HG03378 (cell line): ENCODE data around the gene CCDC200.
"Not testable (repeated sequence)": the region's sequence is repeated elsewhere in the genome, so short reads cannot be mapped to it uniquely, and the experiment has no call there.

ENCODE experiments used
- ATAC-seq: cut with Tn5 transposase; IDR thresholded peaks from one replicate; pipeline ENCODE4 v1.9.1; 2021; ENCODE audit warnings: mild to moderate bottlenecking, moderate library complexity; ENCODE audit not compliant: unreplicated experiment

The CCDC200 gene

DNA sequence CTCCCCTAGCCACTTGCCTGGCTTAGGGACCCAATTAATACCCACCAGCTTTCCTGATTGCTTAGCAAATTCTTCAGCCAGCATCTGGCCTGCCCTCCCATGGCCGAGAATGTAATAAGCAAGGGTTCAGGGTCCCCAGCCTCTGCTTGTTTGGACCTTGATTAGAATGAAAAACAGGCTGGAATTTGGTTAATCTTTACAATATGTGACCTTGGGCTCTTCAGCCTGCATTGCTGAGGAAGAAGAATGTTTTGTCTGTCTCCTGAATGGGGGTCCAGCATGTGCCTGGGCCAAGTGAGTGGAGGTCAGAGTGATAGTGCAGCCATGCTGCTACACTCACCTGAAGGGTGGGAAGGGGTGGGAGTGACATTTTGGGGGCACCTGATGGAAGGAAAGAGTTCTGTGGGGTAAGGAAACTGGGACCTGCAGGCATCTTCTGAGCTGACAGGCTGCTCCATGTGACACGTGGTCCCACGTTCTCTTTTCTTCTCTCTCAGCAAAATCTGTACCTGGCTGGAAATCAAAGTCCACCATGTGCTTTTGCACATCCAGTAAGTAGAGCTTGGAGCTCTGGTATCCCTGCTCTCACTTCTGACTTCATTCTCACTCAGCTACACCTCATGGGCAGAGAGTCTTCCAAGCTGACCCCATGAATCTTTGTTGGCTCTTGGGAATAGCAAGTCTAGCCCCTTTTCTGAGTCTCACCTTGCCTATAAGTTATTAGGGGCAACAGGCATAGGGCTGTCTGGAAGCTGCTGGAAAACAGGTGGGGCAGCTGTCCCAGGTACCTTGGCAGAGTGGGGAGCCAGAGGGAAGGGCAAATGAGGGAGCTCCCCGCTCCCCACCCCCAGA lies 11.4 kb downstream of the CCDC200 start:
- no peak for ATAC-seq

DNA sequence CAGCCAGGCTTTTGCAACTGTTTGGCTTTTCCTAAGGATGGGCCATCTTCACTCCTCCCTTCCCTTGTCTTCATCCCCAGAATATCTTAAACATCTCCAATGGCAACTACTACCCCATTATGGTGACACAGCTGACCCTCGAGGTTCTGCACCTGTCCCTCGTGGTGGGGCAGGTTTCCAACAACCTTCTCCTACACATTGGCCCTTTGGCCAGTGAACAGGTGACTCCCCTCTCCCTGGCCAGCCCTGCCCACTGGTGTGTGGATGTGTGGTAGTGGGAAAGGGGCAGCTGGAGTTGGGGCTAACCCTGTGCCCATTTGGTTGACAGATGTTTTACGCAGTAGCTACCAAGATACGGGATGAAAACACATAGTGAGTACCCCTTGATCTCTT lies 12.1 kb downstream of the CCDC200 start:
- ATAC-seq: no peak

DNA sequence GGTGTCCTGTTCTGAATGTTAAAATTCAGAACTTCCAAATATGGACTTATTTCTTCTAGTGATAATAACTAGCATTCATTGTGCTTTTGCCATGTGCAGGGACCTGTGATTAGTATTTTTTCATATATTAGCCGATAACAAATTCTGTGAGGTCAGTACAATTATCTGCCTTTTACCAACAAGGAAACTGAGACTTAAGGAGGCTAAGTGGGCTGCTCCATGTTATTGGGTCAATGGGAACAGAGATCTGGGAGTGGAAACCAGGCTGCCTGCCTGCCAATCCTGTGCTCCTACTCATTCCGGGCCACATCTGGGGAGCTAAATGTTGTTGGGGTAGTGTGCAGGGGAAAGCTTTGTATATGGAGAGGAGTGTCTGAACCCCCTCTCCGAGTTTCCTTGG lies 13.1 kb downstream of the CCDC200 start:
- ATAC-seq: no peak

DNA sequence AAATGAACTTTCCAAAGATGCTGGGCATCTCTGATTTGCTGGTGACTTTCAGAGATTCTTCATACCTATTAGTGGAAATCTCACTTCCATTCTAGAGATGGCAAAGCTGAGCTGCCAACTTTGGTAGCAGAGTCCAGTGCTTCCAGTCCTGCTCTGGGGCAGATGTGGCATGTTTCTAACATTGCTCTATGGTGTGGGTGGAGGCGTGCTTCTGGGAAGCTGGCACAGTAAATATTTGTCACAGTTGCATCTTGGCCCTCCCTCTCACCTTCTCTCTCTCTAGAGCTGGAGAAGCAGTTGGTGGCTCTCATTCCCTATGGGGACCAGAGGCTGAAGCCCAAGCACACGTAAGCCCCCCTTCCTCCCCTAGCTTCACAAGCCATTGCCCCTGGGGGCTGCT lies 14.9 kb downstream of the CCDC200 start:
- no peak for ATAC-seq

DNA sequence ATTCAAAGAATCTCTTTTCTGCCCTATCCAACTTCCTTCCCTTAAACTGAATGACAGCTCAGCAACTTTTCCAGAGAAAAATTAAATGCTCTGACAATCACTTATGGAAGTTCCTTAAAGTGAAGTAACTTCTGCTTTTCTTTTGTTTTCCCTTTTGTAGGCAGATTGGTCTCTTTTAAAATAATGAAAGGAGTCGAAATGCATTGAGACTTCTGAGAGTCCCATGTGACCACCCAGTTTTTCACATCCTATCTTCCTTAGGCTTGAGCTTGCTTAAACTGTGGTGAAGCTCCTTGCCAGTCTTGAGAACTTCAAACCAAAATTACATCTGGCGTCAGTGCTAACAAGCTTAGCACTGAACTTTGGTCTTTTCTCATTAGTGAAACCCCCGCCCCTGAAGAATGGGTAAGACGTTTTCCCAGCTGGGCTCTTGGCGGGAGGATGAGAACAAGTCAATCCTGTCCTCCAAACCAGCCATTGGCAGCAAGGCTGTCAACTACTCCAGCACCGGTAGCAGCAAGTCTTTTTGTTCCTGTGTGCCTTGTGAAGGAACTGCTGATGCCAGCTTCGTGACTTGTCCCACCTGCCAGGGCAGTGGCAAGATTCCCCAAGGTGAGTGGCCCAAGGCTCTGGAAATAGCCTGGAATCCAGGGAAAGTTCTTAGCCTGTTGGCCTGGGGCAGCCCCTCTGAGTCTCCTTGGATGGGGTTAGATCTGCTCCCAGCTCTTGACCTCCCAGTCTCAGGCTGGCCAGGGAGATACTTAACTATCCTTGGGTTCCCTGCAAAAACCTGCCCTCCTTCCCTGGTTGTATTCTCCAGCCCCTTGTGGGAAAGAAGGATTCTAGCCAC lies 15.6 kb downstream of the CCDC200 start:
- no peak for ATAC-seq

DNA sequence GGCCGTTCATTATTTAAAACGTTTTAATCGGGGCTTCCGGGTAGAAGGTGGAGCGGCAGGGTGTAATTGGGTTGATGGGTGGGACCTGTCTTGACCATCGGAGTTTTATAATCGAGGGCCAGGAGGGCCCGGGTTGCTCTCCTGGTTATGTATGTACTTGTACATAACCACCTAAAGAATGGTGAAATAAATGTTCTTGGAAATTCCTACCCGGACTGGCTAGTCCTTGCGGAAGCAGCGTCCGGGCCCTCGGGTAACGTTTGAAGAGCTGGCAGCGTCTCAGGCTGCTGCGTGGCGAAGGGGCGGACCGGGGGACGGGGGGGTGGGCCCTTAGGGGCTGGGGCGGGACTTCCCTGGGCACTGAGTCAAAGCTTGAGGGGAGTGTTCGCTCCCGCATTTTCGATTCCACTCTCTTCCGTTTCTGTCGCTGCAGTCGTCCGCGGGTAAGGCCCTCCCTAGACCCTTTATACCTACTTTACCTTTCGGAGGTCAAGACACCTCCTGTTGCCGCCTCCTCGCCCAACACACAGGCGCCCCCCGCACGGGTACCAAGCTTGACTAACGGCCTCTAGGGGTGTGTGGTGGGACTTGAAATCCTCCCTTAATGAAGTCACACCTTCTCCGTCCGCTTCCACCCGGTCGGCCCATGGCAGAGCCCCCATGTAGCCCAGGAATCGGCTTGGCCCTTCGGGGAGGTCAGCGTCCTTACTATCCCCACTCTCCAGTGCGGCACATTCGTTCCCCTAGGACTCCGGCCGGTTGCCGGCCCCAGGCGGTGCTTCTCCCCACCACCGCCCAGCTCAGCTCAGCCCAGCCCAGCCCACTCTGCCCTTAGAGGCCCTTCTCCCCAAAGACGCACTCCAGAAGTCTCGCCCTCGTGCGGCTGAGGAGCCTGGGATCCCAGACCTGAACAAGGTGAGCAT lies 16.7 kb downstream of the CCDC200 start, which contains the start of gene TMEM106A:
Gene TMEM106A, plus strand, starts transcription at position 396 of the 923 bp plus-strand sequence. CDS start 1,167 bp downstream, outside the sequence.
- ATAC-seq: peak; percentile 63

DNA sequence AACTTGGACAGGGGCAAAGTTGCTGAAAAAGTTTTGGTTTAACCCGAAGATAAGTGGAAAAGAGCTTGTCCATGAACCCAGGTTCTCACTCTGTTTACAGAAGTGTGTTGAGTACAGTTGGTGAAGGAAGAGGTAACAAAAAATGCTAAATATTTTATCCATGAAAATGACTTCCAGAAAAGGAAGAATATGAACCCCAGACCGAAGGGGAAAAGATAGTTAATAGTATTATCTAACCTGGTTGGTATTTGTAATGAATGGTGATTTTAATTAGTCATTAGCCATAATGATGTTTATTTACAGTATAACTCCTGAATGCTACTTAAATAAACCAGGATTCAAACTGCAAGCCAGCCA lies 17.3 kb downstream of the CCDC200 start:
- ATAC-seq: no peak

DNA sequence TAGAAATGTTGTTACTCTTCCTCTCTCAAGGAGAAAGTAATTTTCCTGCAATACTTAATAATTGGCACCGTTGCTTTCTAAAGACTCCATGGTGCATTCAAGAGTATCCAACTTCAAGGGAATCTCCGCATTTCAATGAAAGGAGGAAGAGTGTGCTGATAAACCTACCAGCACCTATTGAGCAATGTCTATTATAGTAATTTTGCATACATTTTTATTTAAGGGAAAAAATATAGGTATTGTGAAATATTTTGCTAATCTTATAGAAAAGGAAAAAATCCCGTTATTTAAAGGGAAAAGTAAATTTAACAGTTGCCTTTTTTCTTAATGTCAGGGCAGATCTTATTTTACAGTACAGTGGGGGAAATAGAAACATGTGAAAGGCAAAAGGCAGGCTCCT lies 17.8 kb downstream of the CCDC200 start:
- ATAC-seq: no peak

DNA sequence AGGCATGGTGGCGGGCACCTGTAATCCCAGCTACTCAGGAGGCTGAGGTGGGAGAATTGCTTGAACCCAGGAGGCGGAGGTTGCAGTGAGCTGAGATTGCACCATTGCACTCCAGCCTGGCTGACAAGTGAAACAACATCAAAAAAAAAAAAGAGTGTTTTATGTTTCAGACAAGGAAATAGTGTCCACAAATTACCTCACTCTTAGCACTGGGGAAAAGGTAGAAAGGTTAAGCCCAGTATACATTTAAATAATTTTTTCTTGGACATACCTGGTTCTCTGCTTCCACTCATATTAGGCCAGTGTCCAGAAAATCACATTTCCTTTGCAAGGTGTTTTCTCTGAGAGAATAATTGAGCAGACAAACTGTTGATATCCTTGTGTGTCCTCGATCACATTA lies 25.4 kb downstream of the CCDC200 start:
- not testable (repeated sequence) for ATAC-seq

DNA sequence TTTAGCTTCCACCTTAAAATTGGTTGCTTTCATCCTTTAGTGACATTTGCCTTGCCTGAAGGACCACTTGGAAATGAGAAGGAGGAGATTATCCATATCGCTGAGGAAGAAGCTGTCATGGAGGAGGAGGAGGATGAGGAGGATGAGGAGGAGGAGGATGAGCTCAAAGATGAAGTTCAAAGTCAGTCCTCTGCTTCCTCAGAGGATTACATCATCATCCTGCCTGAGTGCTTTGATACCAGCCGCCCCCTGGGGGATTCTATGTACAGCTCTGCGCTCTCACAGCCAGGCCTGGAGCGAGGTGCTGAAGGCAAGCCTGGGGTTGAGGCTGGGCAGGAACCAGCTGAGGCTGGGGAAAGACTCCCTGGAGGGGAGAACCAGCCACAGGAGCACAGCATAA lies 28.3 kb downstream of the CCDC200 start:
- ATAC-seq: no peak

DNA sequence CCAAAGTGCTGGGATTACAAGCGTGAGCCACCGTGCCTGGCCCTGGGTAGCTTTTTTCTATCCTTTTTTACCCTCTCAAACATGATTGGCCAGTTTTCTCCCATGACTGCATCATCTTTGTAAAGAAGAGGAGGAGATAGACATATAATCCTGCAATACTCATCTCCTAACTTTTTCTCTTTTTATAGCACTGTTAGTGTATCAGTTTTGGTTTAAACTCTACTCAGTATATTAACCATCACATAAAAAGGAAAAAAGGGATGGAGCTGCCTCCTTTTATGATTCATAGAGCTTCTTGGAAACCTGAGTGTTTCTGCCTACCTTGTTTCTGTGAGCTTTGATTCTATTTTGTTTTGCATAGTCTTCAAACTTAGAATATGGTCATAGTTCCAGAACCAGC lies 28.8 kb downstream of the CCDC200 start:
- ATAC-seq: no peak

DNA sequence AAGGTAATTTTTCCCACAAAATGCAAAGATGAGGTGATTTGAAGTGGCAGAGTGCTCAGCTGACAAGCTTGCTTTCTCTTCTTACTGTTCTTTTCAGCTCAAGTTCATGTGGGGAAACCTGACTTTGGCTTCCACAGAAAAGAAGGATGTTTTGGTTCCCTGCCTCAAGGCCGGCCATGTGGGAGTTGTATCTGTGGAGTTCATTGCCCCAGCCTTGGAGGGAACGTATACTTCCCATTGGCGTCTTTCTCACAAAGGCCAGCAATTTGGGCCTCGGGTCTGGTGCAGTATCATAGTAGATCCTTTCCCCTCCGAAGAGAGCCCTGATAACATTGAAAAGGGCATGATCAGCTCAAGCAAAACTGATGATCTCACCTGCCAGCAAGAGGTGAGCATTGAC lies 35.2 kb downstream of the CCDC200 start:
- ATAC-seq: no peak

DNA sequence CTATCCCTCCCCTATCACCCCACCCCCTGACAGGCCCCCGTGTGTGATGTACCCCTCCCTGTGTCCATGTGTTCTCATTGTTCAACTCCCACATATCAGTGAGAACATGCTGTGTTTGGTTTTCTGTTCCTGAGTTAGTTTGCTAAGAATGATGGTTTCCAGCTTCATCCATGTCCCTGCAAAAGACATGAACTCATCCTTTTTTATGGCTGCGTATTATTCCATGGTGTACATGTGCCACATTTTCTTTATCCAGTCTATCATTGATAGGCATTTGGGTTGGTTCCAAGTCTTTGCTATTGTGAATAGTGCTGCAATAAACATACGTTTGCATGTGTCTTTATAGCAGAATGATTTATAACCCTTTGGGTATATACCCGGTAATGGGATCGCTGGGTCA lies 41.8 kb downstream of the CCDC200 start:
- ATAC-seq: not testable (repeated sequence)

DNA sequence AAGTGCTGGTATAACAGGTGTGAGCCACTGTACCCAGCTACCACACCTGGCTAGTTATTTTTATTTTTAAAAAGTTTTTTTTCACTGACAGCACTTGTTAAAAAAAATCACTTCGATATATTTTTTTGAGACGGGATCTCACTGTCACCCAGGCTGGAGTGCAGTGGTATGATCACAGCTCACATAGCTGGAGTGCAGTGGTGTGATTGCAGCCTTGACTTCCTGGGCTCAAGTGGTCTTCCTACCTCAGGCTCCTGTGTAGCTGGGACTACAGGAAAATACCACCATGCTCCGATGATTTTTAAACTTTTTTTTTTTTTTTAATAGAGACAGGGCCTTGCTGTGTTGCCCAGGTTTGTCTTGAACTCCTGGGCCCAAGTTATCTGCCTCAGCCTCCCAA lies 44.5 kb downstream of the CCDC200 start:
- ATAC-seq: no peak

DNA sequence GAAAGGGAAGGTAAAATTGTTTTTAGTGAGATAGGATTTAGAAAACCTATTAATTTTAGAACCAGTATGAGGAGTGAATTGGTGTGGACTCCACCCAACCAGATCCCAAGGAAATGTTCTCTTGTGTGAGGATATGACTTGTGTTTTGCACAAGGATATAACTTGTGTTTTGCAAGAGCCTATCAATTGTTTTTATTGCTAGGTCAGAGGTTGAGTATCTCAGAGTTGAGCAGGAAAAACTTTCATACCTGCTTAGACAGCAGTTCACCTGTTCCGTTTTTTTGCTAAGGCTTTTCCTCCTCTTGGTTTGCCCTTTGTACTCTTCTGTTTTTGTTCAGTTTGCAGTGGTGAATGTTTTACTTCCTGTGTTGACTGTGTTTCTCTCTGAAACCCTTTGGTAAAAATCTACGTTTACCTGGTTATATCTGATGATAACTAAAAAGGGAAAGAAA lies 52.3 kb downstream of the CCDC200 start:
- ATAC-seq: no peak

DNA sequence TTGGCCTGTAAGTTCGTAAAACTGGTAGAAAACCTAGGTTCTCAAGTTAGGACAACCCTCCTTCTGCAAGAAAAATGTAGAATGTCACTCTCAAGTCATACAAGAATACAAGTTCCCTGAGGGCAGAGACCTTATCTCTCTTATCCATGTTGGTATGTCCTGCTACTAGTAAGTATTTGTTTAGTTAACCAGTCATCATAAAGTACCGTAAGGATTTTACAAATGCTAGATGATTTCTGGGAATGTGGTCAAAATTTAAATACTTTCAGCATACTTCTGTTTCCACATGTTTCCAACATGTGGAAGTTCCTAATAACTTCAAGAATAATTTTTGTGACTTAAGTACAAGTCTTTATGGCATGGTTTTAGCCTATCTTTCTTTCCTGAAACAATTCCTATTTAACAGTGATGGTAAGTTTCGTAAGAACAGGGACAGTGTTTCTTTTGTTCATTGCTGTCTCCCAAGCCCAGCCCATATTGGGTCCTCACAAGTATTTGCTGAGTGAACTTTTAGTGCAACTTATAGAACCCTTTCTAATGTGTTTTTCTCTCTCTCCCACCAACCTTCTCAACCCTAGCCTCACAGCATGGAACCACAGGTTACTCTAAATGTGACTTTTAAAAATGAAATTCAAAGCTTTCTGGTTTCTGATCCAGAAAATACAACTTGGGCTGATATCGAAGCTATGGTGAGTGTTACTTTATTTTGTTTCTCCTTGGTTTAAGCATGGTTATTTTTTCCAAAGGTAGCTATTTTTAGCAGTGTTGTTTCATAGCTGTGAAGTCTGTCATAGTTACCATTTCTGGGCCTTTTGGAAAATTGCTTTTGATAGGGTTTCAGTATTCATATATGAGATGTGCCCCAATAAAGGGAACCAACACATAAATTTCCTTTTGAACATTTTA lies 53.0 kb downstream of the CCDC200 start:
- no peak for ATAC-seq

DNA sequence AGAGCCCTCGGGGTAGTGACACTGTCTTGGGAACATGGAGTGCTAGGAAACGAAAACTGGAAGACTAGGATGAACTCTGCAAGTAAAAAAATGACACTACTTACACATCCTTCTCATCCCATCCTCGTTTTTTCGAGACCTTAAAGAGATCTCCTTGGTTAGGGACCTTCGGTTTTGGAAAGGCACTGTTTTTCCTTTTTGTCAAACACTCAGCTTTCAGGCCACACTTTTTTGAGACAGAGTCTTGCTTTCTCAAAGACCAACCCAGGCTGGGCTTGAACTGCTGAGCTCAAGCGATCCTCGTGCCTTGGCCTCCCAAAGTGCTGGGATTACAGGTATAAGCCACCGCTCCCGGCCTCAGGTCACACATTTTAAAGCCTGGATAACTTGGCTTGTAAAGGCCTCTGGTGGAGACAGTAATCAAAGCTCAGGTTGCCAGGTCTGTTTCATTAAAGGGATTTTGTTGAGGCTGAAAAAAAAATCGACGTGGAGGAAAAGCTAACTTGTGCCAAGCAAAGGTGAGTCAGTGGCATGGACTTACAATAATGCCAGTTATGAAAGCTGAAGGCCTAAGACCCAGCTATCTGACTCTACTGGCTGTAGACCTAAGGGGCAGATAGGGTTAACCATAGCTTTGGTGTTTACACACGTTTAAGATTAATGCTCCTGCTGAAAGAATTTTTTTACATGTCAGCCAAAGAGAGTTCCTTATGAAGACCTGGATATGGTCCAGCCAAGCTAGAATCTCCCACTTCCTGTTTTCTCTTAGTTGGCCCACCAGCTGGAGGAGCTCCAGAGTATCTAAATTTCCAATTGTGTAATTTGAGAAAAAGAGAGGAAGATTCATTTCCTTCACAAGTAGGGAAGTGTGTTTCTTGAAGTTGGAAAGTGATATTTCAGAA lies 56.6 kb downstream of the CCDC200 start:
- no peak for ATAC-seq
